ENCODE measurements around the gene NCR3LG1. TPM values are rescaled to one million over a fixed set of nuclear protein-coding genes. Genes with fewer than 3 reads are reported as not detected.

NCR3LG1 gene
- total RNA-seq, 1 experiment from 2014 or later: 1.3 TPM

DNA sequence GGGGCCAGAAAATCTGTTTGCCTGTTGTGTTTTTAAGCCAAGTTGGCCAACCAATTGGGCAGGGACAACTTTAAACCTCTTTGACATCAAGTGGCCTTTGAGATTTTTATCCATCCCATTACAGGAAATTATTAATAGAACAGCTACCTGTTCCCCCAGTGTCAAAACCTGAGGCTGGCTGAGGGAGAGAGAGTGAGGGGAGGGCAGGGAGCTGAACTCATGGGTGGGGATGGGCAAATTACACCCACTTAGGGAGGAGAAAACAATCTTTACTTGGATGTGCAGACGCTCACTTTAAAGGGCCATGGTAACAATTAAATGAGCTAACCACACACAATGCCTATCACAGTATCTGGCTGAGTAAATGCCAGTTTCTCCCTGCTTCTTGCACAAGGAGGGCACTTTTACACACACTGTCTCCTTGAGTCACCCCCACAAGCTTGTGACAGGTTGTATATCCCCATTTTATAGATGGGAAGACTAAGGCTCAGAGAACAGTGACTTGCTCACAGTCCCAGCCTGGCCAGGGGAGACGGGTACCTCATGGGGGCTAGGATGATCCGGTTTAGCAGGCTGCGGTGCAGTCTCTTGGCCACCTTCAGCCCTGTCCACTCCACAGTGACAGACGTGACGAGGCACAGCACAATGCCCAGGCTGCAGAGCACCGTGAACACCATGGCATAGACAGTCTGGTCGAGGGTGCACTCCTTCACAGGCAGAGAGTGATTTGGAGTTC, 54.6 kb downstream of the NCR3LG1 start:
- Histone ChIP-seq H3F3A (ENCODE audit: low read length, unreplicated experiment) (no peaks in the 10 kb centered on the region), H3K9me2 (replicated peaks; ENCODE audit: low read length) (no peaks in the 10 kb centered on the region), H3K27ac (ENCODE audit: low read length) (no peak overlapping the region), H2AFZ (ENCODE audit: low read length) (peak overlapping the region; percentile 81), H3K4me1 (ENCODE audit: insufficient read depth, low read length) (no peaks in the 10 kb centered on the region; the same call in 1 of the 2 replicates), H3K9me3 (ENCODE audit: low read length) (no peaks in the 10 kb centered on the region), H3K4me3 (ENCODE audit: low read length) (no peak overlapping the region), H3K9ac (ENCODE audit: low read length) (no peak overlapping the region), H4K20me1 (ENCODE audit: low read length) (no peaks in the 10 kb centered on the region), H3K79me2 (ENCODE audit: low read length) (no peaks in the 10 kb centered on the region), H3K27me3 (ENCODE audit: low read length) (no peaks in the 10 kb centered on the region), H3K4me2 (ENCODE audit: low read length) (peak overlapping the region; percentile 38; the same call in 1 of the 2 replicates), H3K36me3 (ENCODE audit: low read depth, low read length) (no peaks in the 10 kb centered on the region)
- ChIA-PET CTCF (no interaction called here), POLR2A (ENCODE audit: unreplicated experiment) (no interaction called here)
- DNase-seq (no peak), ATAC-seq (no peak)
- TF ChIP-seq EZH2 (IDR thresholded peaks at IDR 0.05; ENCODE audit: low read length, unreplicated experiment): no peak
- intact Hi-C loops (cut with micrococcal nuclease): no loop called here
- BruUV-seq (replicated peaks): no TSS peak

DNA sequence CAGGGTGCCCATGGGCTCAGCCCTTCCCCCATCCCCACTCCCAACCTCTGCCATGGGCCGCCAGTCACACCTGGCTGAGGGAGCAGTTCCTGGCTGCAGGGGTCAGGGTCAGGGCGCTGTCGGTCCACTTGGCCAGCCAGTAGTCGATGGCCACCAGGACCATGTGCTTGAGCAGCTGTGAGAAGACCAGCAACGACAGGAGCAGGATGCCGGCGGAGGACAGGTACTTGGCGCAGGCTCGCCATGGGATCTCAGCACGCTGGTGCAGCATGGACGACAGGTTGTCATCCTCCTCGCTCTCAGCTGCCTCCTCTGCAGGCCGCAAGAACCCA, 55.2 kb downstream of the NCR3LG1 start:
- Histone ChIP-seq H3K27me3 (ENCODE audit: low read length) (no peaks in the 10 kb centered on the region), H3K36me3 (ENCODE audit: low read depth, low read length) (no peaks in the 10 kb centered on the region), H3K27ac (ENCODE audit: low read length) (no peak overlapping the region), H3K79me2 (ENCODE audit: low read length) (no peaks in the 10 kb centered on the region), H3K4me2 (ENCODE audit: low read length) (no peak overlapping the region), H3K9me2 (replicated peaks; ENCODE audit: low read length) (no peaks in the 10 kb centered on the region), H4K20me1 (ENCODE audit: low read length) (no peaks in the 10 kb centered on the region), H2AFZ (ENCODE audit: low read length) (no peak overlapping the region), H3F3A (ENCODE audit: low read length, unreplicated experiment) (no peaks in the 10 kb centered on the region), H3K4me3 (ENCODE audit: low read length) (no peak overlapping the region), H3K9ac (ENCODE audit: low read length) (no peak overlapping the region), H3K9me3 (ENCODE audit: low read length) (no peaks in the 10 kb centered on the region), H3K4me1 (ENCODE audit: insufficient read depth, low read length) (no peaks in the 10 kb centered on the region; the same call in 1 of the 2 replicates)
- TF ChIP-seq, protein P1, sequence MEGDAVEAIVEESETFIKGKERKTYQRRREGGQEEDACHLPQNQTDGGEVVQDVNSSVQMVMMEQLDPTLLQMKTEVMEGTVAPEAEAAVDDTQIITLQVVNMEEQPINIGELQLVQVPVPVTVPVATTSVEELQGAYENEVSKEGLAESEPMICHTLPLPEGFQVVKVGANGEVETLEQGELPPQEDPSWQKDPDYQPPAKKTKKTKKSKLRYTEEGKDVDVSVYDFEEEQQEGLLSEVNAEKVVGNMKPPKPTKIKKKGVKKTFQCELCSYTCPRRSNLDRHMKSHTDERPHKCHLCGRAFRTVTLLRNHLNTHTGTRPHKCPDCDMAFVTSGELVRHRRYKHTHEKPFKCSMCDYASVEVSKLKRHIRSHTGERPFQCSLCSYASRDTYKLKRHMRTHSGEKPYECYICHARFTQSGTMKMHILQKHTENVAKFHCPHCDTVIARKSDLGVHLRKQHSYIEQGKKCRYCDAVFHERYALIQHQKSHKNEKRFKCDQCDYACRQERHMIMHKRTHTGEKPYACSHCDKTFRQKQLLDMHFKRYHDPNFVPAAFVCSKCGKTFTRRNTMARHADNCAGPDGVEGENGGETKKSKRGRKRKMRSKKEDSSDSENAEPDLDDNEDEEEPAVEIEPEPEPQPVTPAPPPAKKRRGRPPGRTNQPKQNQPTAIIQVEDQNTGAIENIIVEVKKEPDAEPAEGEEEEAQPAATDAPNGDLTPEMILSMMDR (conservative IDR thresholded peaks at IDR 0.05; ENCODE audit: low read depth, low read length): no peak
- TF ChIP-seq EZH2 (IDR thresholded peaks at IDR 0.05; ENCODE audit: low read length, unreplicated experiment): no peak
- no peak for TF ChIP-seq EZH2phosphoT487 (IDR thresholded peaks at IDR 0.05; ENCODE audit: borderline replicate concordance, low read length)
- no peak for DNase-seq
- BruUV-seq (replicated peaks): no TSS peak
- intact Hi-C loops (cut with micrococcal nuclease): no loop called here
- ChIA-PET CTCF (no interaction called here), POLR2A (ENCODE audit: unreplicated experiment) (no interaction called here)
- ATAC-seq: no peak

DNA sequence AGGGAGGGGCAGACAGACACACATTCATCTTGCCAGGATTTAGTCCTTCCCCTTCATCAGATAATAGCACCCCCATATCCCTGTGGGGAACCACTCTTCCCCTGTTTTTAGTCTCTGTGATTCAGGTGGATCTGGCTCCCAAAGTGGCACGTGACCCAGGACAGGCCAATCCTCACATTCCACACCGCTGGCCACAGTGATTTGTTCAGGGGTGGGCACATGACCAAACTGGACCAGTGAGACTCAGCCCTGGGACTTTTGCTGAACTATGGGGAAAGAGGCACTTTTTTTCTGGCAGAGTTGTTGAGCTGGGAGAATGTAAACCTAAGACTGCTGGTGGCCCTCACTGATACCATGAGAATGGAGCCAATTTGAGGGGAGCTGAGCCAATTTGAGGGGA, 56.0 kb downstream of the NCR3LG1 start:
- H3K4me3 ChIP-seq (ENCODE audit: low read length): no peak overlapping the region
- TF ChIP-seq, protein P1 (conservative IDR thresholded peaks at IDR 0.05; ENCODE audit: low read depth, low read length): no peak

More for the DNA sequence above, 56.0 kb downstream of the NCR3LG1 start:
- POLR2A ChIA-PET (ENCODE audit: unreplicated experiment): no interaction called here
- no peak overlapping the region for H3K4me2 ChIP-seq (ENCODE audit: low read length)
- H3K9me3 ChIP-seq (ENCODE audit: low read length): no peaks in the 10 kb centered on the region
- BruUV-seq (replicated peaks): no TSS peak
- H3K27ac ChIP-seq (ENCODE audit: low read length): no peak overlapping the region
- H4K20me1 ChIP-seq (ENCODE audit: low read length): no peaks in the 10 kb centered on the region
- ATAC-seq (no peak), DNase-seq (no peak)
- CTCF ChIA-PET: no interaction called here
- no peaks in the 10 kb centered on the region for H3F3A ChIP-seq (ENCODE audit: low read length, unreplicated experiment)
- H3K79me2 ChIP-seq (ENCODE audit: low read length): no peaks in the 10 kb centered on the region
- no peaks in the 10 kb centered on the region for H3K36me3 ChIP-seq (ENCODE audit: low read depth, low read length)
- no peaks in the 10 kb centered on the region; the same call in 1 of the 2 replicates for H3K4me1 ChIP-seq (ENCODE audit: insufficient read depth, low read length)
- H3K9ac ChIP-seq (ENCODE audit: low read length): no peak overlapping the region
- H3K27me3 ChIP-seq (ENCODE audit: low read length): no peaks in the 10 kb centered on the region
- intact Hi-C loops (cut with micrococcal nuclease): no loop called here
- no peak overlapping the region for H2AFZ ChIP-seq (ENCODE audit: low read length)
- H3K9me2 ChIP-seq (replicated peaks; ENCODE audit: low read length): no peaks in the 10 kb centered on the region

Data from PC-3 (cell line).